Measurements from ENCODE around the gene CTDP1.

DNA sequence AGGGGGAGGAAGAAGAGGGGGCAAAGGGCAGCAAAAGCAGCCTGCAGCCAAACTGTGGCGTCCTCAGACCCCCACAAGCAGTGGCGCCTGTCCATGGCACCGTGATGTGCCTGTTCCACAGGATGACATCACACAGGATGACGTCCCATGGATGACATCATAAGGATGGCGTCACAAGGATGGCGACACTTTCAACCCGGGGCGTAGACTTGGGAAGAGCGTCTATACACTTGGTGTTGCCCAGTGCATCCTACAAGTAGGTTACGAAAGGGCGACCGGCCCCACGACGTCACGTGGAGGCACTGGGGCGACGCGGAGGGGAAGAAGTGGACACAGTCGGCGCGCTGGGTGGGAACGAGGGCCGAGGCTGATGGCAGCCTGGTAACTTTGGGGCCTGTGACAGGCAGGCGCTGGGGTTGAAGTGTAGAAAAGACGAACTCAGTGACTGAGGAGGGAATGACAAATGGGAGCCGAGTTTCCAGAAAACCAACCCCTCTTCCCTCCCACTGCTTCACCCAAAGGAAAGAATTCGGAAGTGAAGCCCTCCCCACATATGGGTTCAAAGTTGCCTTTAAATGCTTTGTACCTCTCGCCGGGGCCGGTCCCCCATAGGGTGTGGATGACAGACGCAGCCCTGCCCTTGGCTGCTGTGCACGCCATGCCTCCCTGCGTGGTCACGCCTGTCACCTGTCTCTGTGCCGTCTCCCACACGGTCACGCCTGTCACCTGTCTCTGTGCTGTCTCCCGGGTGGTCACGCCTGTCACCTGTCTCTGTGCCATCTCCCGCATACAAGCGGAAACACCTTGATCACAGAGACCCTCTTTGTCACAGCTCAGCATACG lies 104.7 kb downstream of the CTDP1 start:
- TF ChIP-seq, protein P1, sequence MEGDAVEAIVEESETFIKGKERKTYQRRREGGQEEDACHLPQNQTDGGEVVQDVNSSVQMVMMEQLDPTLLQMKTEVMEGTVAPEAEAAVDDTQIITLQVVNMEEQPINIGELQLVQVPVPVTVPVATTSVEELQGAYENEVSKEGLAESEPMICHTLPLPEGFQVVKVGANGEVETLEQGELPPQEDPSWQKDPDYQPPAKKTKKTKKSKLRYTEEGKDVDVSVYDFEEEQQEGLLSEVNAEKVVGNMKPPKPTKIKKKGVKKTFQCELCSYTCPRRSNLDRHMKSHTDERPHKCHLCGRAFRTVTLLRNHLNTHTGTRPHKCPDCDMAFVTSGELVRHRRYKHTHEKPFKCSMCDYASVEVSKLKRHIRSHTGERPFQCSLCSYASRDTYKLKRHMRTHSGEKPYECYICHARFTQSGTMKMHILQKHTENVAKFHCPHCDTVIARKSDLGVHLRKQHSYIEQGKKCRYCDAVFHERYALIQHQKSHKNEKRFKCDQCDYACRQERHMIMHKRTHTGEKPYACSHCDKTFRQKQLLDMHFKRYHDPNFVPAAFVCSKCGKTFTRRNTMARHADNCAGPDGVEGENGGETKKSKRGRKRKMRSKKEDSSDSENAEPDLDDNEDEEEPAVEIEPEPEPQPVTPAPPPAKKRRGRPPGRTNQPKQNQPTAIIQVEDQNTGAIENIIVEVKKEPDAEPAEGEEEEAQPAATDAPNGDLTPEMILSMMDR (IDR thresholded peaks at IDR 0.05; ENCODE audit: low read length): no peak
- TF ChIP-seq EZH2 (optimal IDR thresholded peaks at IDR 0.05; ENCODE audit: low read depth, low read length): no peak

Data from MM.1S (cell line).